Mesendoderm (in vitro differentiated cells): ENCODE measurements around the gene NBEAL2.
"Not testable (repeated sequence)": the region's sequence is repeated elsewhere in the genome, so short reads cannot be mapped to it uniquely, and the experiment has no call there.

Experiments
- DNase-seq: peaks from one replicate; pipeline ENCODE4 v3.0.0; 2013
- H2AK5ac ChIP-seq: 2 replicates; pipeline ENCODE4 v1.6.1; 2013; ENCODE audit warnings: low read length, inconsistent platforms
- H2BK120ac ChIP-seq: 2 replicates; pipeline ENCODE4 v1.6.1; 2013; ENCODE audit warnings: low read depth, mild to moderate bottlenecking, low read length, moderate library complexity, mixed read lengths
- H2BK15ac ChIP-seq: replicated peaks from 2 replicates; pipeline ENCODE4 v1.6.1; 2013; ENCODE audit warnings: low read depth, mild to moderate bottlenecking, moderate library complexity
- H2BK5ac ChIP-seq: 2 replicates; pipeline ENCODE4 v1.6.1; 2013; ENCODE audit warnings: low read length, inconsistent platforms
- H3K18ac ChIP-seq: 2 replicates; pipeline ENCODE4 v1.6.1; 2013; ENCODE audit warnings: mild to moderate bottlenecking, low read length, mixed read lengths
- H3K23ac ChIP-seq: one replicate; pipeline ENCODE4 v1.6.1; 2013; ENCODE audit warnings: low read length
- H3K27ac ChIP-seq: 2 replicates; pipeline ENCODE4 v1.5.1; 2013; ENCODE audit warnings: low read depth, mild to moderate bottlenecking, inconsistent platforms, low read length, moderate library complexity
- H3K27me3 ChIP-seq: 2 replicates; pipeline ENCODE4 v1.6.1; 2013; ENCODE audit warnings: low read length, control low read depth, mild to moderate bottlenecking, inconsistent platforms; ENCODE audit not compliant: insufficient read depth, poor library complexity
- H3K36me3 ChIP-seq: 2 replicates; pipeline ENCODE4 v1.6.1; 2013; ENCODE audit warnings: low read length, inconsistent platforms; ENCODE audit not compliant: control insufficient read depth, insufficient read depth
- H3K4ac ChIP-seq: one replicate; pipeline ENCODE4 v1.6.1; 2013; ENCODE audit warnings: low read depth, mild to moderate bottlenecking, low read length, moderate library complexity
- H3K4me1 ChIP-seq: 2 replicates; pipeline ENCODE4 v1.6.1; 2013; ENCODE audit warnings: low read depth, low read length, inconsistent platforms; ENCODE audit not compliant: control insufficient read depth
- H3K4me2 ChIP-seq: 2 replicates; pipeline ENCODE4 v1.6.1; 2013; ENCODE audit warnings: low read length
- H3K4me3 ChIP-seq: 2 replicates; pipeline ENCODE4 v1.5.1; 2013; ENCODE audit warnings: mild to moderate bottlenecking, low read length
- H3K56ac ChIP-seq: one replicate; pipeline ENCODE4 v1.6.1; 2013; ENCODE audit warnings: low read length
- H3K79me1 ChIP-seq: 2 replicates; pipeline ENCODE4 v1.6.1; 2013; ENCODE audit warnings: low read length, inconsistent platforms
- H3K79me2 ChIP-seq: 2 replicates; pipeline ENCODE4 v1.6.1; 2013; ENCODE audit warnings: mild to moderate bottlenecking, low read length; ENCODE audit not compliant: control insufficient read depth, insufficient read depth
- H3K9ac ChIP-seq: 2 replicates; pipeline ENCODE4 v1.6.1; 2013; ENCODE audit warnings: low read length, inconsistent platforms
- H4K5ac ChIP-seq: one replicate; pipeline ENCODE4 v1.6.1; 2013; ENCODE audit warnings: low read length
- H4K8ac ChIP-seq: one replicate; pipeline ENCODE4 v1.6.1; 2013; ENCODE audit warnings: low read depth, mild to moderate bottlenecking, control low read depth, low read length, moderate library complexity
- WGBS: extraction: QIAGEN DNeasy Blood & Tissue Kit; methylation state at CpG from one replicate; pipeline ENCODE4 v1.1.7; 2013; ENCODE audit warnings: low lambda C conversion rate, missing lambda C conversion rate; ENCODE audit not compliant: insufficient coverage; ENCODE audit errors: extremely low coverage; 5-methylcytosine and 5-hydroxymethylcytosine counted together

NBEAL2 gene

DNA sequence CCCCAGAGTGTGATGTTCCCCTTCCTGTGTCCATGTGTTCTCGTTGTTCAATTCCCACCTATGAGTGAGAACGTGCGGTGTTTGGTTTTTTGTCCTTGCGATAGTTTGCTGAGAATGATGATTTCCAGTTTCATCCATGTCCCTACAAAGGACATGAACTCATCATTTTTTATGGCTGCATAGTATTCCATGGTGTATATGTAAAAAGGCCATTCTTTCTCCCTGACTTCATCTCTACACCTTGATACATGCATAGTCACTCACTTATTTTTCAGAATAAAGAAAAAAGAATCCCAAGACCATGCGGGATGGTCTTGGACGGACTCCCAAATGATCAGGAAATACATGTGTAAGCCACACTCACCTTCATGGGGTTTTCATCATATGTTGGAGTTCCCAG is 57.8 kb downstream of the NBEAL2 start:
- H2BK5ac ChIP-seq, H2AK5ac ChIP-seq, H3K36me3 ChIP-seq, H3K9ac ChIP-seq, H3K79me2 ChIP-seq, H3K4me2 ChIP-seq, H2BK15ac ChIP-seq, H3K27me3 ChIP-seq, H4K5ac ChIP-seq, H3K4me3 ChIP-seq, H3K56ac ChIP-seq, H3K18ac ChIP-seq, H3K4me1 ChIP-seq, H3K27ac ChIP-seq, H2BK120ac ChIP-seq, H3K4ac ChIP-seq, H3K23ac ChIP-seq, DNase-seq, H4K8ac ChIP-seq, H3K79me1 ChIP-seq: not testable (repeated sequence)
- WGBS: no CpG with 5 or more reads among the region's 6 CpGs

DNA sequence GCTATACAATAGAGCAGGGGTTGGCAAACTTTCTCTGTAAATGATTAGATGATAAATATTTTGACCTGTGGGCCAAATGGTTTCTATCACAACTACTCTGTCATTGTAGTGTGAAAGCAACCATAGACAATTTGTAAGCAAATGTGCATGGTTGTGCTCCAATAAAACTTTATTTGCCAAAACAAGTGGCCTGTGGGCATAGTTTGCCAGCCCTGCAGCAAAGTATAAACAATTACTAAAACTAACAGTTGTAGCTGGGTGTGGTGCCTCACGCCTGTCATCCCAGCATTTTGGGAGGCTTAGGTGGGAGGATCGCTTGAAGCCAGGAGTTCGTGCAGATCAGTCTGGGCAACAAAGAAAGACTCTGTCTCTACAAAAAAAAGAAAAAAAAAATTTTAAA is 61.6 kb downstream of the NBEAL2 start:
- Histone ChIP-seq H2BK5ac (no peak overlapping the region), H3K36me3 (peaks cover 5% of the 10 kb centered on the region), H3K4me2 (no peak overlapping the region), H3K18ac (no peak overlapping the region), H3K56ac (no peak overlapping the region), H3K4me3 (no peak overlapping the region), H4K5ac (no peak overlapping the region), H2AK5ac (no peak overlapping the region), H3K4me1 (no peaks in the 10 kb centered on the region), H4K8ac (no peak overlapping the region), H3K23ac (no peak overlapping the region), H3K9ac (no peak overlapping the region), H3K4ac (no peak overlapping the region), H3K27me3 (no peaks in the 10 kb centered on the region), H2BK120ac (no peak overlapping the region), H3K79me2 (no peaks in the 10 kb centered on the region), H3K27ac (no peak overlapping the region), H2BK15ac (no peak overlapping the region), H3K79me1 (no peaks in the 10 kb centered on the region)
- DNase-seq: no peak
- no CpG with 5 or more reads among the region's 3 CpGs for WGBS

DNA sequence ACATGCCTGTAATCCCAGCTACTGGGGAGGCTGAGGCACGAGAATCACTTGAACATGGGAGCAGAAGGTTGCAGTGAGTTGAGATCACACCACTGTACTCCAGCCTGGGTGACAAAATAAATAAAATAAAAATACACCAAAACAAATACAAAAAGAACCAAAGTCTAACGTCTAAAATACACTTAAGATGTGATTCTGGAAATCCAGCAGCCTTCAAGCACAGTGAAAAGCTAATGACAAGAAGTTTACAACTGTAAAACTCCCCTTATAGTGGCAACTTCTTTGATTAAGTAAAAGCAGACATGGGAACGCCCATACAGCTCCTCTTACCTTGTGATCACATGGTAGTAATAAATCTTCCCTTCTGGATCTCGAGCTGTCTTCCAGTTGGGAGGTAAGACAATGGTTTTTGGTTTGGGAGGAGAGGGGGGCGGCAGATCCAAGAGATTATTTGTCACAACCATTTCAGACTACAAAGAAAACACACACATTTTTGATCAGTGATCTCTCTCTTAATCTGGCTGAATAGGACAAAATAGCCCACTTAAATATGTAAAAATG is 62.8 kb downstream of the NBEAL2 start:
- no peak overlapping the region for H2BK15ac ChIP-seq
- H3K23ac ChIP-seq: no peak overlapping the region
- no peaks in the 10 kb centered on the region for H3K79me2 ChIP-seq
- H3K4me3 ChIP-seq: no peak overlapping the region
- H3K27ac ChIP-seq: no peak overlapping the region
- no peaks in the 10 kb centered on the region for H3K4me1 ChIP-seq
- H2AK5ac ChIP-seq: no peak overlapping the region
- no peak overlapping the region for H3K4ac ChIP-seq
- no peak overlapping the region for H2BK120ac ChIP-seq
- H3K56ac ChIP-seq: no peak overlapping the region
- H3K4me2 ChIP-seq: no peak overlapping the region
- no peak overlapping the region for H2BK5ac ChIP-seq
- H4K8ac ChIP-seq: no peak overlapping the region
- H3K18ac ChIP-seq: no peak overlapping the region
- H3K79me1 ChIP-seq: no peaks in the 10 kb centered on the region
- no CpG with 5 or more reads among the region's 5 CpGs for WGBS
- DNase-seq: no peak
- no peak overlapping the region for H3K9ac ChIP-seq
- peaks cover 5% of the 10 kb centered on the region for H3K36me3 ChIP-seq
- no peaks in the 10 kb centered on the region for H3K27me3 ChIP-seq
- no peak overlapping the region for H4K5ac ChIP-seq

DNA sequence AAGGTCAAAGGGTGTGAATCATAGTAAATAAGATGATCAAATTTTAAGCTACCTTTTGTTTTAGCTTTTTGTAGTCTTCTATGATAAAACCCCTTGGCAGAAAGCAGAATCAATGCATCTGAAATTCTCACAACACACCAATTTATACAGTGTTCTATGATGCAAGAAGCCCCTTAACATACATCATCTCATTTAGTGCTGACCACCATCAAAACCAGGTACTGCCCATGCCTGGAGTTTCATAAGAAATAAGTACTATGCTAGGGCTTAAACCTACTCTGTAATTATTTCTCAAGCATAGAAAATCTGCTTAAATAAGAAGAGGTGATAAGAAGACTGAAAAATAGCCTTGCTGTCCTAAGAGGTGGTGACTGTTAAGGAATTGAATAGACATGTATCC is 67.6 kb downstream of the NBEAL2 start:
- Histone ChIP-seq H4K5ac (no peak overlapping the region), H3K27me3 (no peaks in the 10 kb centered on the region), H3K79me2 (no peaks in the 10 kb centered on the region), H2BK120ac (no peak overlapping the region), H3K4me2 (no peak overlapping the region), H3K79me1 (no peaks in the 10 kb centered on the region), H2AK5ac (no peak overlapping the region), H3K4me1 (no peaks in the 10 kb centered on the region), H3K9ac (no peak overlapping the region), H3K23ac (no peak overlapping the region), H3K36me3 (no peaks in the 10 kb centered on the region), H2BK5ac (no peak overlapping the region), H4K8ac (no peak overlapping the region), H2BK15ac (no peak overlapping the region), H3K4ac (no peak overlapping the region), H3K18ac (no peak overlapping the region), H3K27ac (no peak overlapping the region), H3K56ac (no peak overlapping the region), H3K4me3 (no peak overlapping the region)
- no peak for DNase-seq

DNA sequence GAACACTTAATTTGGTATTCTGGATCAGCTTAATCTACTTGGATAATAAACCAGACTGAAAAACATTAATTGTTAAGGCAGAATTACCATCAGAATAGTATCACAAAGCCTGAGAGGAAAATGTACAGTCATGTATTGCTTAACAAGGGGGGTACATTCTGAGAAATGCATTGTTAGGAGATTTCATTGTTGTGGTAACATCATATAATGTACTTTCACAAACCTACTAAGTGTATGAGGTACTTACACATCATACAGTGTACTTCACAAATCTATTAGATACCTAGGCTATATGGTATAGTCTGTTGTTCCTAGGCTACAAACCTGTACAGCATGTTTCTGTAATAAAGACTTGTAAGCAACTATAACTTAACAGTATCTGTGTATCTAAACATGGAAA is 68.2 kb downstream of the NBEAL2 start:
- Histone ChIP-seq H2BK15ac (no peak overlapping the region), H3K4ac (no peak overlapping the region), H3K36me3 (no peaks in the 10 kb centered on the region), H3K4me2 (no peak overlapping the region), H3K4me1 (no peaks in the 10 kb centered on the region), H4K5ac (no peak overlapping the region), H3K18ac (no peak overlapping the region), H3K56ac (no peak overlapping the region), H2BK5ac (no peak overlapping the region), H3K27me3 (no peaks in the 10 kb centered on the region), H3K27ac (no peak overlapping the region), H2AK5ac (no peak overlapping the region), H3K79me1 (no peaks in the 10 kb centered on the region), H3K4me3 (no peak overlapping the region), H2BK120ac (no peak overlapping the region), H3K23ac (no peak overlapping the region), H3K79me2 (no peaks in the 10 kb centered on the region), H3K9ac (no peak overlapping the region), H4K8ac (no peak overlapping the region)
- no peak for DNase-seq

DNA sequence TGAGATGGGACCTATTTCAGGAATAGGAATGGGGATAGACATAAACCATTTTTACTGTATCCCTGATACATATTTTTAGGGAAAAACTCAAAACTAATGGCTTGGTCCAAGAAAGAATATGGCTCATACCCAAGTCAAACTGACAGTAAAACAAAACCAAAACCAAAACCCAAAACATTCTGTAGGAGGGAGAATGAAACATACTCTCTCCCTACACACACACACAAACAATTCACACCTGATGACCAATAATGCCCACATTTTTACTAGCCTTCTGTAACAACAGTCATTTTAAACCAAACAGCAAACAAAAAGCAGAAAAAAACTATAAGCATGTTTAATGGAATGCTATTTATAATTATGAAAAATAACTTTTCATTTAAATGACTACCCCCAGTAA is 74.9 kb downstream of the NBEAL2 start:
- no peak overlapping the region for H3K4me3 ChIP-seq
- H2AK5ac ChIP-seq: no peak overlapping the region
- no peak overlapping the region for H3K56ac ChIP-seq
- no peaks in the 10 kb centered on the region for H3K79me1 ChIP-seq
- H3K27me3 ChIP-seq: no peaks in the 10 kb centered on the region
- no peak overlapping the region for H4K8ac ChIP-seq
- H3K27ac ChIP-seq: no peak overlapping the region
- no peaks in the 10 kb centered on the region for H3K36me3 ChIP-seq
- no peak overlapping the region for H3K4me2 ChIP-seq
- H4K5ac ChIP-seq: no peak overlapping the region
- H3K4ac ChIP-seq: no peak overlapping the region
- no peak for DNase-seq
- no peak overlapping the region for H3K9ac ChIP-seq
- no peak overlapping the region for H2BK15ac ChIP-seq
- no peak overlapping the region for H2BK120ac ChIP-seq
- no peak overlapping the region for H3K18ac ChIP-seq
- H3K79me2 ChIP-seq: no peaks in the 10 kb centered on the region
- H3K23ac ChIP-seq: no peak overlapping the region
- H2BK5ac ChIP-seq: no peak overlapping the region
- no peaks in the 10 kb centered on the region for H3K4me1 ChIP-seq
